Small intestine (tissue), 7 donors: ENCODE measurements around the gene LRPPRC. TPM values are rescaled to one million over a fixed set of nuclear protein-coding genes. Genes with fewer than 3 reads are reported as not detected.

Experiments used
- DNase-seq, 2 donors: peaks; one replicate each; pipeline versions ENCODE4 v3.0.0 to v3.0.0-alpha.2; 2013
- FAIRE-seq: peaks from 2 replicates; lab custom pipeline; 2012; peaks lifted over from hg19 to GRCh38; lab: Jason Lieb, UNC
- H3K27ac ChIP-seq, 3 donors: one replicate each; pipeline ENCODE4 v1.5.1; 2013; ENCODE audit warnings: low read length in 2 of 3, mild to moderate bottlenecking in 2 of 3, control low read depth in 1 of 3, inconsistent platforms in 1 of 3, low read depth in 1 of 3, moderate library complexity in 1 of 3
- H3K27me3 ChIP-seq, 3 donors: one replicate each; pipeline ENCODE4 v1.6.1; 2013; ENCODE audit warnings: low read length in 3 of 3, inconsistent platforms in 1 of 3; ENCODE audit not compliant: control insufficient read depth in 3 of 3, insufficient read depth in 3 of 3
- H3K36me3 ChIP-seq, 3 donors: one replicate each; pipeline ENCODE4 v1.6.1; 2013; ENCODE audit warnings: low read length in 3 of 3, inconsistent platforms in 1 of 3, low read depth in 1 of 3, mild to moderate bottlenecking in 1 of 3, moderate library complexity in 1 of 3; ENCODE audit not compliant: control insufficient read depth in 3 of 3, insufficient read depth in 2 of 3
- H3K4me1 ChIP-seq, 3 donors: one replicate each; pipeline ENCODE4 v1.6.1; 2013; ENCODE audit warnings: low read length in 2 of 3, inconsistent platforms in 1 of 3, low read depth in 1 of 3, mild to moderate bottlenecking in 1 of 3, moderate library complexity in 1 of 3; ENCODE audit not compliant: control insufficient read depth in 3 of 3, insufficient read depth in 2 of 3
- H3K4me3 ChIP-seq, 3 donors: one replicate each; pipeline ENCODE4 v1.5.1; 2013; ENCODE audit warnings: low read length in 3 of 3, control low read depth in 1 of 3, inconsistent platforms in 1 of 3, low read depth in 1 of 3, mild to moderate bottlenecking in 1 of 3, moderate library complexity in 1 of 3
- H3K9me3 ChIP-seq, 2 donors: one replicate each; pipeline ENCODE4 v1.6.1; 2013; ENCODE audit warnings: low read depth in 1 of 2, low read length in 1 of 2; ENCODE audit not compliant: control insufficient read depth in 2 of 2, insufficient read depth in 1 of 2
- WGBS, 3 donors: extraction: QIAGEN DNeasy Blood & Tissue Kit; methylation state at CpG; one replicate each; pipeline ENCODE4 v1.1.7; 2013; 5-methylcytosine and 5-hydroxymethylcytosine counted together
- polyA plus RNA-seq, 4 donors: library from polyadenylated mRNA; stranded (reverse) in 3 of 4; unstranded in 1 of 4; fragments of 200-250 nt in 3 of 4; fragments of 120-200 nt in 1 of 4; gene quantifications; one replicate each; pipeline versions ENCODE4 v1.2.1 to v1.2.3, GENCODE V29; 2013
- donor health status: healthy with polysubstance abuse.
- donor health status: control.
- donor health status: control.
- donor health status: Bipolar disorder and iron deficiency.
- donor health status: healthy.

The LRPPRC gene
- polyA plus RNA-seq, 4 donors = 19.5 to 88.0 (median 41.1) TPM

GRCh38 chr2:43958397-43959275 lies 37.2 kb downstream of the LRPPRC start:
- Histone ChIP-seq H3K27ac (no peak overlapping the region), H3K27me3 (no peaks in the 10 kb centered on the region), H3K4me1 (no peaks in the 10 kb centered on the region), H3K9me3 (no peaks in the 10 kb centered on the region), H3K36me3 (peaks cover 7 to 26% (median 15%) of the 10 kb centered on the region in 3 donors), H3K4me3 (no peak overlapping the region)
- FAIRE-seq (no peak), DNase-seq (no peak)
- 84 to 91% (median 87%) methylated on average over 5 of the region's 5 CpGs for WGBS, 3 donors

- Histone ChIP-seq H3K27ac (no peak overlapping the region), H3K27me3 (no peaks in the 10 kb centered on the region), H3K9me3 (no peaks in the 10 kb centered on the region), H3K4me1 (no peaks in the 10 kb centered on the region), H3K4me3 (no peak overlapping the region), H3K36me3 (peaks cover 8 to 19% (median 18%) of the 10 kb centered on the region in 3 donors)
- WGBS, 3 donors = 62 to 73% (median 62%) methylated on average over 8 of the region's 8 CpGs
- FAIRE-seq = peak; percentile 51
- DNase-seq = peak; percentile 51 to 67
These were observed 45.3 kb downstream of the LRPPRC start for GRCh38 chr2:43950383-43951008.

GRCh38 chr2:43948370-43948769 lies 47.4 kb downstream of the LRPPRC start:
- Histone ChIP-seq H3K9me3 (no peaks in the 10 kb centered on the region), H3K4me3 (no peak overlapping the region), H3K4me1 (no peaks in the 10 kb centered on the region), H3K36me3 (peaks cover 11 to 19% (median 16%) of the 10 kb centered on the region in 3 donors), H3K27ac (no peak overlapping the region), H3K27me3 (no peaks in the 10 kb centered on the region)
- WGBS, 3 donors = 83 to 88% (median 85%) methylated on average over 3 of the region's 3 CpGs
- no peak for FAIRE-seq
- no peak for DNase-seq

DNA sequence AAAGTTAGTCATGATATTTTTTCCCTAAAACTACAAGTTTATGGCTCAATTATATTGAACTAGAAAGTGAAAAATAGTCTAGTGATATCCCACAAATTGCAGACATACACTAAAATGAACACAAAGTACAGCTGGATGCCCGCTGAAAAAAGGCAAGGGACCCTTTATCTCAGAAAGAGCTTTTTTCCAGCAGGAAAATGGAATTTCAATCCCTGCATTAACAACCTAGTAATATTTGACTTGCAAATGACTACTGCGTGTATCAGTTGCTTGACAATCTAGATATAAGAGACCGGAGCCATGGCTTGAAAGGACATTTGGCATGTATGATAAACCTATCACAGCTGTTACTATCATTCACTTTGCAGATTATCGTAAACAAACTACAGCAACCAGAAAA lies 49.1 kb downstream of the LRPPRC start:
- WGBS, 3 donors = 95 to 97% (median 96%) methylated on average over 4 of the region's 4 CpGs
- H3K4me3 ChIP-seq = no peak overlapping the region
- H3K36me3 ChIP-seq = peaks cover 9 to 17% (median 13%) of the 10 kb centered on the region in 3 donors
- no peaks in the 10 kb centered on the region for H3K27me3 ChIP-seq
- H3K27ac ChIP-seq = no peak overlapping the region
- no peaks in the 10 kb centered on the region for H3K9me3 ChIP-seq
- FAIRE-seq (no peak), DNase-seq (no peak)
- no peaks in the 10 kb centered on the region for H3K4me1 ChIP-seq

DNA sequence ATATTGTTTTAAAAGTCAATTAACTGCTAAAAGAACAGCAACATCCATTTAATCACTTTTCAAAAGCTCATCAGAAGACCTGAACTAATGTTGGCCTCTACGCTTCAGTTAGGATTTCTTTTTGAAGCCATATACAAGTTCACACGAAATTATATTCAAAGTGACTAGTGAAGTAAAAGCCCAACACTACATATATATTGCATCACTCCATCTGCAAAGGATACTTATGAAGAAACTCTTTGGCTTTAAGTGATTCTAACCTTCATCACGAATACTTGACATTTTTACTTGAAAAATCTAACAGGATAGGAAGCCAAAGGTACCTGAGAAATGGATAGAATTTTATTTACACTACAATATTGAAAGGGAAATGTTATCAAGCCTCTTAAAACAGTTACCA lies 50.4 kb downstream of the LRPPRC start:
- 91 to 93% (median 92%) methylated on average over 3 of the region's 3 CpGs for WGBS, 3 donors
- Histone ChIP-seq H3K27ac (no peak overlapping the region), H3K36me3 (peaks cover 5 to 17% (median 9%) of the 10 kb centered on the region in 3 donors), H3K9me3 (no peaks in the 10 kb centered on the region), H3K4me3 (no peak overlapping the region), H3K27me3 (no peaks in the 10 kb centered on the region), H3K4me1 (no peaks in the 10 kb centered on the region)
- FAIRE-seq (no peak), DNase-seq (no peak)

GRCh38 chr2:43944915-43945314 lies 50.9 kb downstream of the LRPPRC start:
- 91 to 96% (median 94%) methylated on average over 3 of the region's 3 CpGs for WGBS, 3 donors
- Histone ChIP-seq H3K27ac (no peak overlapping the region), H3K27me3 (no peaks in the 10 kb centered on the region), H3K9me3 (no peaks in the 10 kb centered on the region), H3K4me1 (no peaks in the 10 kb centered on the region), H3K36me3 (peaks cover 3 to 17% (median 9%) of the 10 kb centered on the region in 3 donors), H3K4me3 (no peak overlapping the region)
- DNase-seq (no peak), FAIRE-seq (no peak)

GRCh38 chr2:43943809-43944452 lies 51.9 kb downstream of the LRPPRC start:
- no peak overlapping the region for H3K4me3 ChIP-seq
- 26 to 47% (median 39%) methylated on average over 5 of the region's 5 CpGs for WGBS, 3 donors
- FAIRE-seq = no peak

GRCh38 chr2:43943323-43943722 lies 52.5 kb downstream of the LRPPRC start:
- Histone ChIP-seq H3K36me3 (peaks cover 0 to 17% (median 6%) of the 10 kb centered on the region in 3 donors), H3K4me1 (no peaks in the 10 kb centered on the region), H3K9me3 (no peaks in the 10 kb centered on the region), H3K4me3 (no peak overlapping the region), H3K27ac (no peak overlapping the region), H3K27me3 (no peaks in the 10 kb centered on the region)
- WGBS, 3 donors = 91 to 97% (median 93%) methylated on average over 1 of the region's 1 CpG
- DNase-seq = no peak
- FAIRE-seq = no peak

More at GRCh38 chr2:43943809-43944452, 51.9 kb downstream of the LRPPRC start:
- DNase-seq = peak; percentile 23 to 33
- H3K4me1 ChIP-seq = no peaks in the 10 kb centered on the region
- H3K9me3 ChIP-seq = no peaks in the 10 kb centered on the region
- H3K27ac ChIP-seq = no peak overlapping the region
- no peaks in the 10 kb centered on the region for H3K27me3 ChIP-seq
- H3K36me3 ChIP-seq = peaks cover 0 to 17% (median 9%) of the 10 kb centered on the region in 3 donors
